ENCODE results near the gene NDUFV3. TPM values are rescaled to one million over a fixed set of nuclear protein-coding genes. Genes with fewer than 3 reads are reported as not detected.

NDUFV3 gene
- total RNA-seq, 2 donors from 2014 or later, result 33.2 to 42.1 TPM

- TF ChIP-seq POLR2A (IDR thresholded peaks at IDR 0.05) (no peak), POLR2AphosphoS5 (IDR thresholded peaks at IDR 0.05) (no peak), CTCF (IDR thresholded peaks at IDR 0.05) (no peak)
- H3K27ac ChIP-seq, result peak overlapping the region in 1 of 2 donors; percentile 69
- H3K36me3 ChIP-seq, result peaks cover 0 to 3% of the 10 kb centered on the region in 2 donors
- H3K9me3 ChIP-seq, result no peaks in the 10 kb centered on the region
- H3K27me3 ChIP-seq (replicated peaks; ENCODE audit: insufficient read depth), result no peaks in the 10 kb centered on the region
- no peak for DNase-seq (ENCODE audit: low spot score)
- under 1% methylated on average over 15 of the region's 15 CpGs for WGBS
- intact Hi-C loops (cut with DNase I), result no loop called here
- peaks cover 5% of the 10 kb centered on the region for H3K4me1 ChIP-seq (replicated peaks)
- H3K4me3 ChIP-seq, result peak overlapping the region; percentile 78 to 88
These were observed 14.5 kb upstream of the NDUFV3 start for GRCh38 chr21:42878678-42878992.

DNA sequence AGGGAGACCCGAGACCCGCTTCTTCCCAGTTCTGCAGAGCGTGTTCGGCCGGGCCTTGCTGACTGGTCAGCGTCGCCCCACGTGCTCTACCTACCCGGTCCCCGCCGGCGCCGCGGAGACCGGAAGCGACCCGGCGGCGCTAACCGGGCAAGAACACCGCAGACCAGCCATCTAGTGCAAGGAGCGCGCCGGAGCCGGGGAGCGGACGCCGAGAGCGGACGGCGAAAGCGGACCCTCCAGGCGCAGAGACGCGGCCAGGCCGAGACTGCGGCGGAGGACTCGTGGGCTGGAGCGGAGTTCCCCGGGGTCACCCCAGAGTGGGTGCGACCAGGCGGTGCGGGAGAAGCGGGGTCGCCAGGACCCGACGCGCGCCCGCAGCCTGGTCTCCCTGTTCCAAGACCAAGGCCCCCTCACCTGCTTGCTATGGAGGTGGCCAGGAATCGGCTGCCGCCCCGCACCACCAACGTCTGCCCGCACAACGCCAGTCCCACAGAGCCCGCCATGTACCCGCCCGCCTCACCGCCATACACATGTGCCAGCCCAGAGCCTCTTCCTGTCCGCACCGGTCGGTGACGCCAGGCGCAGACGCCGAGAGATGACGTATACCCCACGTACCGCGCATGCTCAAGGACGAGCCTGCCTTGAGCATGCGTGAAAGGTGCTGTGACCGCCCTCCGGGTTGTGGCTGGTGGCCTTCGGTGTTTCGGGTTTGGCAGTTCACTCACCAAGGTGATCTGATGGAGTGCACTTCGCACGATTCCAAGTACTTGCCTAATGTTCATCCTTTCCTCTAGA is 13.9 kb upstream of the NDUFV3 start, which contains the start of gene WDR4:
TSS of gene WDR4 (minus strand) at position 547 of the 795 bp plus-strand sequence. CDS start at position 503, 44 bp downstream.
- intact Hi-C loops (cut with DNase I), result no loop called here
- under 1% methylated on average over 79 of the region's 80 CpGs for WGBS

GRCh38 chr21:42880352-42880751 is 12.8 kb upstream of the NDUFV3 start:
- no peak for DNase-seq (ENCODE audit: low spot score)
- 96% methylated on average over 6 of the region's 6 CpGs for WGBS
- Histone ChIP-seq H3K4me3 (peak overlapping the region in 1 of 2 donors; percentile 88), H3K9me3 (no peaks in the 10 kb centered on the region), H3K36me3 (no peaks in the 10 kb centered on the region), H3K27ac (no peak overlapping the region), H3K4me1 (replicated peaks) (peaks cover 5% of the 10 kb centered on the region), H3K27me3 (replicated peaks; ENCODE audit: insufficient read depth) (no peaks in the 10 kb centered on the region)
- intact Hi-C loops (cut with DNase I), result no loop called here
- TF ChIP-seq CTCF (IDR thresholded peaks at IDR 0.05) (no peak), POLR2AphosphoS5 (IDR thresholded peaks at IDR 0.05) (no peak), POLR2A (IDR thresholded peaks at IDR 0.05) (no peak)

More for the DNA sequence above, 13.9 kb upstream of the NDUFV3 start, which contains the start of gene WDR4:
- Histone ChIP-seq H3K36me3 (no peaks in the 10 kb centered on the region), H3K4me1 (replicated peaks) (peaks cover 5% of the 10 kb centered on the region), H3K9me3 (no peaks in the 10 kb centered on the region), H3K27ac (peak within 1 kb of the TSS; percentile 69 to 72), H3K27me3 (replicated peaks; ENCODE audit: insufficient read depth) (no peaks in the 10 kb centered on the region), H3K4me3 (peak within 1 kb of the TSS; percentile 78 to 88)
- TF ChIP-seq CTCF (IDR thresholded peaks at IDR 0.05) (peak in 1 of 4 experiments; percentile 14), POLR2AphosphoS5 (IDR thresholded peaks at IDR 0.05) (peak; percentile 100), POLR2A (IDR thresholded peaks at IDR 0.05) (peak; percentile 70)
- DNase-seq (ENCODE audit: low spot score), result peak; percentile 95

DNA sequence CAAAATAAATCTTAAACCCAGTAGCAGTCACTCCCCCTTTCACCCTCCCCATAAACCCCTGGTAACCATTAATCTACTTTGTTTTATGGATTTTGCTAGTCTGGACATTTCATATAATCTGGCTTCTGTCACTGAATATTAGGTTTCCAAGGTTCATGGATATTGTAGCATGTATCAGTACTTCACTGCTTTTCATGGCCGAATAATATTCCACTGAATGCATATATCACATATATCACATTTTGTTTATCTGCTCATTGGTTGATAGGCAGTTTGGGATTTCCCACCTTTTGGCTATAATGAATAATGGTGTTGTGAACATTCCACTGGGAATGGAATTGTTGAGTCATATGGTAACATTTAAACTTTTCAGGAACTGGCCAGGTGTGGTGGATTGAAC is 9.2 kb upstream of the NDUFV3 start:
- Histone ChIP-seq H3K27me3 (replicated peaks; ENCODE audit: insufficient read depth) (no peaks in the 10 kb centered on the region), H3K36me3 (no peaks in the 10 kb centered on the region), H3K4me1 (replicated peaks) (no peaks in the 10 kb centered on the region), H3K4me3 (no peak overlapping the region), H3K27ac (no peak overlapping the region), H3K9me3 (no peaks in the 10 kb centered on the region)
- TF ChIP-seq CTCF (IDR thresholded peaks at IDR 0.05) (no peak), POLR2AphosphoS5 (IDR thresholded peaks at IDR 0.05) (no peak), POLR2A (IDR thresholded peaks at IDR 0.05) (no peak)
- WGBS, result 100% methylated on average over 1 of the region's 1 CpG
- intact Hi-C loops (cut with DNase I), result no loop called here
- DNase-seq (ENCODE audit: low spot score), result no peak

DNA sequence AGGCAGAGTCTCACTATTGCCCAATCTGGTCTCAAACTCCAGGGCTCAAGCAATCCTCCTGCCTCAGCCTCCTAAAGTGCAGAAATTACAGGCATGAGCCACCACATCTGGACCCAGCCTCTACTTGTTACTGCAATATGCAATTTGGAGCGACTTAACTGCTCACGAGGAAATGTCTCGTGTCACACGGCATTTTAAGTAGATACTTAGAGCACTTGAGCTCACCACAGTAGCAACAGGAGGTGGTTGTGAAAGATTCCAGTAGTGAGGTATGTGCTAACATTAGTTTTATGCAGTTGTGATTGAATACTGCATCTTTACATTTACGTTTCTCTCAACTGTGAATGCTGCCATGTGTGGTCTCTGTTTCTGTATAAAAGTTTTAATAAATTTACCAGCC is 5.8 kb upstream of the NDUFV3 start:
- intact Hi-C loops (cut with DNase I), result no loop called here
- 96% methylated on average over 5 of the region's 5 CpGs for WGBS
- DNase-seq (ENCODE audit: low spot score), result no peak
- Histone ChIP-seq H3K4me1 (replicated peaks) (no peaks in the 10 kb centered on the region), H3K27me3 (replicated peaks; ENCODE audit: insufficient read depth) (no peaks in the 10 kb centered on the region), H3K4me3 (no peak overlapping the region), H3K27ac (no peak overlapping the region), H3K9me3 (no peaks in the 10 kb centered on the region), H3K36me3 (no peaks in the 10 kb centered on the region)
- no peak for TF ChIP-seq CTCF (IDR thresholded peaks at IDR 0.05)
- TF ChIP-seq POLR2AphosphoS5 (IDR thresholded peaks at IDR 0.05), result no peak
- no peak for TF ChIP-seq POLR2A (IDR thresholded peaks at IDR 0.05)
